Stimulated activated memory B cell treated with anti-CD40 and anti-IgM and Interleukin-4, amounts not matched to agents 10 μg/mL and 1 μg/mL and 100 μg/mL, for 72 hours (primary cell): ENCODE results near the gene CDH4.
A peak's percentile ranks its signal among the peaks of the same experiment; 100 is the strongest.

ENCODE experiments used
- ATAC-seq: fragments of 150-1000 bp; cut with Tn5 transposase; 2 replicates; pipeline ENCODE4 v1.10.0; 2021
- H3K27ac Mint-ChIP-seq: one replicate; pipeline ENCODE4 v1.8.0; 2022; ENCODE audit warnings: mild to moderate bottlenecking, mixed read lengths
- H3K27me3 Mint-ChIP-seq: one replicate; pipeline ENCODE4 v1.8.0; 2022; ENCODE audit warnings: mixed read lengths
- H3K36me3 Mint-ChIP-seq: one replicate; pipeline ENCODE4 v1.8.0; 2022; ENCODE audit warnings: mixed read lengths
- H3K4me1 Mint-ChIP-seq: one replicate; pipeline ENCODE4 v1.8.0; 2022; ENCODE audit warnings: mixed read lengths
- H3K4me3 Mint-ChIP-seq: one replicate; pipeline ENCODE4 v1.8.0; 2022; ENCODE audit warnings: mild to moderate bottlenecking, moderate library complexity, mixed read lengths
- H3K9me3 Mint-ChIP-seq: one replicate; pipeline ENCODE4 v1.8.0; 2022; ENCODE audit warnings: mixed read lengths

CDH4 gene

GRCh38 chr20:61539706-61540360 lies 287.8 kb downstream of the CDH4 start:
- Mint-ChIP-seq H3K36me3 (no peaks in the 10 kb centered on the region), H3K4me1 (no peaks in the 10 kb centered on the region)

DNA sequence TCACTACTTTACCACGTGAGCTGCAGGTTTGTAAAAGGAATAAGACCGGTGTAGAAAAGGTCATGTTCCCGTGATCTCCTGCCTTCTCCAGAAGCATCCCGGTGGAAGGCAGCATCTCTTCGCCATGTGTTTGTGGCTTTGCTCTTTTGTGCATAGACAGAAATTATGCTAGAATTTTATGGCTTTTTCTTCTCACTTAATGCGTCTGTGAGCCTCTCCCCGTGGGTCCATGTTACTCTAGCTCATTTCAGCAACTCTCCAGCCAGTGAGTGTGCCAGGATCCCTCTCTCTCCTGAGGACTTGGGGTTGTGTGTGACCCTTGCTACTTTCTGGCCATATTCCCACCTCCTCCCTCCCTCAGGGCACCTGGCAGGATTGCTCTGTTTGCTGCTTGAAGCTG lies 289.5 kb downstream of the CDH4 start:
- Mint-ChIP-seq H3K27ac (no peak overlapping the region), H3K4me1 (no peaks in the 10 kb centered on the region), H3K4me3 (no peak overlapping the region), H3K27me3 (no peaks in the 10 kb centered on the region), H3K36me3 (no peaks in the 10 kb centered on the region), H3K9me3 (peaks cover 8% of the 10 kb centered on the region)
- no peak for ATAC-seq

More at GRCh38 chr20:61539706-61540360, 287.8 kb downstream of the CDH4 start:
- Mint-ChIP-seq H3K27me3 (no peaks in the 10 kb centered on the region), H3K4me3 (no peak overlapping the region), H3K9me3 (no peaks in the 10 kb centered on the region), H3K27ac (no peak overlapping the region)
- ATAC-seq = no peak

DNA sequence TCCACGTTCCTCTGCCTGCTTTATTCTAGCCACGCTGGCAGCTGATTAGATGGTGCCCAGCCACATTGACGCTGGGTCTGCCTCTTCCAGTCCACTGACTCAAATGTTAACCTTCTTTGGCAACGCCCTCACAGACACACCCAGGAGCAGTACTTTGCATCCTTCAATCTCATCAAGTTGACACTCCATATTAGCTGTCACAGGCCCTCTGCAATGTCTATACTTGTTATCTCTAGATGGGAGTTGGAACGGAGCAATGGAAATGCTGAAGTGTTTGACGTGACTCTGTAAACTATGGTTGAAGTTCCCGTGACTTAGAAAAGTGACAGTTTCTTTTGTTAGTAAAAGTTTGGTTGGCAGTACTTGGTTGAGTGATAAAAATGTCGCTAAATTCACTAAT lies 291.0 kb downstream of the CDH4 start:
- no peaks in the 10 kb centered on the region for H3K27me3 Mint-ChIP-seq
- H3K4me3 Mint-ChIP-seq = no peak overlapping the region
- no peak for ATAC-seq
- no peaks in the 10 kb centered on the region for H3K4me1 Mint-ChIP-seq
- H3K27ac Mint-ChIP-seq = no peak overlapping the region
- H3K9me3 Mint-ChIP-seq = peaks cover 8% of the 10 kb centered on the region
- no peaks in the 10 kb centered on the region for H3K36me3 Mint-ChIP-seq

GRCh38 chr20:61543931-61544745 lies 292.1 kb downstream of the CDH4 start:
- peak; percentile 24 for ATAC-seq
- no peak overlapping the region for H3K4me3 Mint-ChIP-seq
- H3K27ac Mint-ChIP-seq = no peak overlapping the region
- no peaks in the 10 kb centered on the region for H3K4me1 Mint-ChIP-seq
- no peaks in the 10 kb centered on the region for H3K36me3 Mint-ChIP-seq
- H3K27me3 Mint-ChIP-seq = peaks cover 9% of the 10 kb centered on the region
- peaks cover 8% of the 10 kb centered on the region for H3K9me3 Mint-ChIP-seq

DNA sequence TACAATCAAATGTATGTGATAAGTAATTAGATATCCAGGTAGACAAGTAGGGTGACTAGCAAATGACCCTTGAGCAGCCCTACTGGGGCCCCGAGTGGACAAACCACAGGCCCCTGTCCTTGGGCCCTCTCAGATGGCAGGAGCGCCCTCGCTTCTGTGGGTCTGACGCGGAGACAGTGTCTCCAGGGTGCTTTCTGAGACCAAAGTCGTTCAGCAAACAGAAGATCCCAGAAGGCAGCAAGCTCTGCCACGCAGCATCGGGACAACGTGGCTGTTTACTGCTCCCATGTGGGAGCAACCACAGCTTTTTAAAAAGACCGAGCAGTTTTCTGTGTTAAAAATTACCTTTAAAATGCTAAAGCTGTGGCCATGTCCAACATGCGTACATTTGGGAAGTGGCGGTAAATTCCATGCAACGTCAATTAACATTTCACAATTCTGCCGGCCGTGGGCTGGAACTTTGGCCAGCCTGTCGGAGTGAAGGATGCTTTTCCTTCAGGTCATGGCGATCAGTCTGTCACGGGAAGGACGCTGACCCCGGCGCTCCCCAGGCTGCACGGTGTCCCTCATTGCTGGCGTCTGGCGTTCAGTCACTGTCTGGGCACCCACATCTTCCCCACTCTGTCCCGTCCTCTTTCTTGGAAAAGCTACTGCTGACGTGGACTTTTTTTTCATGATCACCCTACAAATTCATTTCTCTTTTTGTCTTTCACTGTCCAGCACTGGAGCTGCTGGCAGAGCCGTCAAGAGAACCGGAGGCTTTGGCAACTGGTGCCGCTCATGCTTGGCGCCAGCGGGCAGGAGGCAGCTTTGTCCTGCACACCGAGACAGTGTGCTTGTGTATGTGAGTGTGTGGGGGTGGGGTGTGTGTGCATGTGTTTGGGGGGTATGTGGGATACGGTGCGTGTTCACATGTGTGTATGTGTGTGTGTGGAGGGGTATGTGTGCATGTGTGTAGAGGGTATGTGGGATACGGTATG lies 293.1 kb downstream of the CDH4 start:
- H3K4me3 Mint-ChIP-seq = no peak overlapping the region
- H3K27me3 Mint-ChIP-seq = peaks cover 9% of the 10 kb centered on the region
- no peaks in the 10 kb centered on the region for H3K36me3 Mint-ChIP-seq
- H3K4me1 Mint-ChIP-seq = no peaks in the 10 kb centered on the region
- no peak for ATAC-seq
- H3K9me3 Mint-ChIP-seq = peaks cover 8% of the 10 kb centered on the region
- no peak overlapping the region for H3K27ac Mint-ChIP-seq

DNA sequence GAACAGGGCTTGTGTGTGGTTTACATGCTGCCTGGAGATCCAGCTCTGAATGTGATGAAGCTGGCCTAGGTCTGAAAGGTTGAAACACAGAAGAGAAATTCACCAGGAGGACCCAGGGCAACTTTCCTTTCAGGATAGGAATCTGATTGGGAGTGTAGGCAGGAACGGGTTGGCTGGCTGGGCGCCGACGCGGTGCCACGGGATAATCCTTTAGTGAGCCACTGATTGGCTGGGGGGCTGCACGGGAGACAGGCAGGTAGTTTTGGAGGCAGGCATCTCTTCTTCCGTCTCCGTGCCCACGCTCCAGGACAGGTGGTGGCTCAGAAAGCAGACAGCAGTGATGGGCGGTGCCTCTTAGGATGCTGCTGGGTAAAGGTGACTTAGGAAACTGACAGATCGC lies 294.6 kb downstream of the CDH4 start:
- H3K4me1 Mint-ChIP-seq = no peaks in the 10 kb centered on the region
- no peak overlapping the region for H3K4me3 Mint-ChIP-seq
- no peaks in the 10 kb centered on the region for H3K36me3 Mint-ChIP-seq
- no peak overlapping the region for H3K27ac Mint-ChIP-seq
- H3K9me3 Mint-ChIP-seq = peaks cover 10% of the 10 kb centered on the region
- H3K27me3 Mint-ChIP-seq = peaks cover 9% of the 10 kb centered on the region
- ATAC-seq = no peak

DNA sequence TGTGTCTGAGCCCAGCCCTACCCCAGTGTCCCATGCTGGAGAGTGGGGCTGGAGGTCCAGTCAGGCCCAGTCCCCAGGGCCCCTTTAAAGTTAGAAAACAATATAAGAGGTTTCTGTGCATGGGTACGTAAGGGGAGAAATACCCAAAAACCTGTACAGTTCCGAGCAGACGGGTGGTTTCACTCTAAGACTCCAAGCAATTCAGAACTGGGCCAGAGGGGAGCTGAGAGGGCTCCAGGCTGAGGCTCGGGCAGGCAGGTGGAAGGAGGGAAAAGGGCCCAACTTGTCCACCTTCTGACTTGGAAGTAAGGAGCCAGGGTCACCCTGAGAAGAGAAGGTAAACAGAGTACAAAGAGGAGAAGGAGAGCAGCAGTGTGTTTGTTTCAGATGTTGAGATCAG lies 296.0 kb downstream of the CDH4 start:
- Mint-ChIP-seq H3K27me3 (peaks cover 9% of the 10 kb centered on the region), H3K4me3 (no peak overlapping the region), H3K4me1 (no peaks in the 10 kb centered on the region), H3K27ac (no peak overlapping the region), H3K9me3 (peaks cover 10% of the 10 kb centered on the region), H3K36me3 (no peaks in the 10 kb centered on the region)
- no peak for ATAC-seq

GRCh38 chr20:61549865-61550264 lies 297.8 kb downstream of the CDH4 start:
- ATAC-seq = no peak
- H3K27me3 Mint-ChIP-seq = peaks cover 9% of the 10 kb centered on the region
- H3K4me3 Mint-ChIP-seq = no peak overlapping the region
- H3K9me3 Mint-ChIP-seq = peaks cover 11% of the 10 kb centered on the region
- H3K27ac Mint-ChIP-seq = no peak overlapping the region
- H3K4me1 Mint-ChIP-seq = no peaks in the 10 kb centered on the region
- no peaks in the 10 kb centered on the region for H3K36me3 Mint-ChIP-seq

DNA sequence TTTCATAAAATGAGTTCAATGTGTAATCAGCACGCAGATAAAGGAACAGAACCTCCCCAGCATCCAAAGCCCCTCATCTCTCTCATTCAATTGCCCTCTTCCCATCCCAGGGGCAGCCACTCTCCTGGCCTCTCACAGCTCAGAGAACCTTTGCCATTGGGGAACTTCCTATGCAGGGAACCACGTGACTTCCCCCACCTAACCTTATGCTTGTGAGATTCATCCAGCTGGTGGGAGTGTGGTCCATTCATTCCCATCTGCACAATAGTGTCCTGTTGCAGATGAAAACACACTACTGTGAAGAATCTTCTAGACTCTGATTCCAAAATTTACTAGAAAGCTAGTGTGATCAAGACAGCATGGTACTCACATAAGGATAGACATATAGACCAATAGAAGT lies 299.3 kb downstream of the CDH4 start:
- Mint-ChIP-seq H3K4me3 (no peak overlapping the region), H3K36me3 (no peaks in the 10 kb centered on the region), H3K27me3 (peaks cover 9% of the 10 kb centered on the region), H3K4me1 (no peaks in the 10 kb centered on the region), H3K27ac (no peak overlapping the region), H3K9me3 (peaks cover 5% of the 10 kb centered on the region)
- ATAC-seq = no peak

DNA sequence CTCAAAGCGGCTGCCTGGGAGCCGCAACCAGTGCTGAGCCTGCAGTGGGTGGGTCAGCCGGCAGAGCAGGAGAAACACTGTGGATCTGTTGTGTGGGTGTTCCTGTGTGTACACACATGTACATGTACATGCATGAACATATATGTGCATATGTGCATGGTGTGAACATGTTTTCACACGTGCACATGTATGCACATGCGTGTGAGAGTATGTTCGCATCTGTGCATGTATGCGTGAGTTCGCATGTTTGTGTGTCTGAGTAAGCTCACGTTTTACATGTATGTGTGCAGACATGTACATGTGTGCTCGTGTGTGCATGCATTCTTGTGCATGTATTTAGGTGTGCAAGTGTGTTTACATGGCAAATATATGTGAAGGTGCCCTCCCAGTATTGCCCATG lies 302.6 kb downstream of the CDH4 start:
- H3K27ac Mint-ChIP-seq = no peak overlapping the region
- H3K36me3 Mint-ChIP-seq = no peaks in the 10 kb centered on the region
- no peaks in the 10 kb centered on the region for H3K27me3 Mint-ChIP-seq
- ATAC-seq = no peak
- peaks cover 5% of the 10 kb centered on the region for H3K9me3 Mint-ChIP-seq
- H3K4me1 Mint-ChIP-seq = no peaks in the 10 kb centered on the region
- no peak overlapping the region for H3K4me3 Mint-ChIP-seq

GRCh38 chr20:61555566-61555965 lies 303.5 kb downstream of the CDH4 start:
- no peak for ATAC-seq
- Mint-ChIP-seq H3K36me3 (no peaks in the 10 kb centered on the region), H3K27ac (no peak overlapping the region), H3K4me1 (no peaks in the 10 kb centered on the region), H3K27me3 (no peaks in the 10 kb centered on the region), H3K4me3 (no peak overlapping the region), H3K9me3 (peaks cover 5% of the 10 kb centered on the region)

DNA sequence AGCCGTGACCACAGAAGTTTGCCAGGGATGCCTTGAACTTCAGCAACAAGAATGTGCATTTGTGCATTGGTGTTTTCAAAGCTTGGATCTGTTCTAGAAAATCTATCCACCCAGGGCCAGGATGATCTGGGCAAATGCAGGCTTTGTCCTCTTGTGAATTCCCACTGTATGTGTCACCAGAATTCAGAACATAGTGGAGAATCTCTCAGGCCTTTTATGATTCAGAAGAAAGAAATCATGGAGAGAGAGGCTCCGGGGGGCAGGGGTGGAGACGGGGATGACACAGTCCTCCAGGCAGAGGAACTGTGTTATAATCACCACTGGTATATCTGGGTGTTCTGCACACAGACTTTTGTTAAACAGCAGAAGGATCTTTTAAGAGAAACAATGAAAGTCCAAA lies 304.1 kb downstream of the CDH4 start:
- no peaks in the 10 kb centered on the region for H3K27me3 Mint-ChIP-seq
- ATAC-seq = no peak
- no peak overlapping the region for H3K4me3 Mint-ChIP-seq

GRCh38 chr20:61556673-61557072 lies 304.6 kb downstream of the CDH4 start:
- Mint-ChIP-seq H3K4me3 (no peak overlapping the region), H3K4me1 (no peaks in the 10 kb centered on the region), H3K36me3 (no peaks in the 10 kb centered on the region), H3K27ac (no peak overlapping the region), H3K9me3 (peaks cover 3% of the 10 kb centered on the region), H3K27me3 (no peaks in the 10 kb centered on the region)
- ATAC-seq = no peak

More for the DNA sequence above, 304.1 kb downstream of the CDH4 start:
- Mint-ChIP-seq H3K9me3 (peaks cover 5% of the 10 kb centered on the region), H3K27ac (no peak overlapping the region), H3K36me3 (no peaks in the 10 kb centered on the region), H3K4me1 (no peaks in the 10 kb centered on the region)

DNA sequence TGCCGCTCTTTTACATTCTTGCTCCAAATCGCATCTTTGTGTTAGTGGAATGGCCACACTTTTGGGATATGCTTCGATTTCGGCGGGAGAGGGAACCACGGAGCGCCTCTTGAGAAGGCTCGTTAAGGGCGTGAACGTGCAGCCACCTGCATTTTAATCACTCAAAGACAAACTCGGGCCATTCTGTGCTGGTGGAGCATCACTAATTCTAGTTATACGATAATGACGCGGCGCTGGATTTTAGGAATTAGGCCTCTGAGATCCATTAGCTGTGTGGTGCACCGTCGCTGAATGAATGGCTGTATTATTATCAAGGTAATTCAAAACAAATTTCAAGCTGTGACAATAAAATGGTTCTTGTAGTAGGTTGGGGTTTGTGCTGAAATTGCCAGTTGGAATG lies 305.6 kb downstream of the CDH4 start:
- H3K9me3 Mint-ChIP-seq = peaks cover 3% of the 10 kb centered on the region
- ATAC-seq = no peak
- no peak overlapping the region for H3K4me3 Mint-ChIP-seq
- H3K36me3 Mint-ChIP-seq = no peaks in the 10 kb centered on the region
- H3K4me1 Mint-ChIP-seq = no peaks in the 10 kb centered on the region
- no peaks in the 10 kb centered on the region for H3K27me3 Mint-ChIP-seq
- no peak overlapping the region for H3K27ac Mint-ChIP-seq

GRCh38 chr20:61558726-61559125 lies 306.7 kb downstream of the CDH4 start:
- no peaks in the 10 kb centered on the region for H3K27me3 Mint-ChIP-seq
- H3K4me1 Mint-ChIP-seq = no peaks in the 10 kb centered on the region
- no peak for ATAC-seq
- H3K27ac Mint-ChIP-seq = no peak overlapping the region
- H3K36me3 Mint-ChIP-seq = no peaks in the 10 kb centered on the region
- no peak overlapping the region for H3K4me3 Mint-ChIP-seq
- H3K9me3 Mint-ChIP-seq = peaks cover 3% of the 10 kb centered on the region
